ENCODE data around the gene CSNK1D.

The CSNK1D gene

DNA sequence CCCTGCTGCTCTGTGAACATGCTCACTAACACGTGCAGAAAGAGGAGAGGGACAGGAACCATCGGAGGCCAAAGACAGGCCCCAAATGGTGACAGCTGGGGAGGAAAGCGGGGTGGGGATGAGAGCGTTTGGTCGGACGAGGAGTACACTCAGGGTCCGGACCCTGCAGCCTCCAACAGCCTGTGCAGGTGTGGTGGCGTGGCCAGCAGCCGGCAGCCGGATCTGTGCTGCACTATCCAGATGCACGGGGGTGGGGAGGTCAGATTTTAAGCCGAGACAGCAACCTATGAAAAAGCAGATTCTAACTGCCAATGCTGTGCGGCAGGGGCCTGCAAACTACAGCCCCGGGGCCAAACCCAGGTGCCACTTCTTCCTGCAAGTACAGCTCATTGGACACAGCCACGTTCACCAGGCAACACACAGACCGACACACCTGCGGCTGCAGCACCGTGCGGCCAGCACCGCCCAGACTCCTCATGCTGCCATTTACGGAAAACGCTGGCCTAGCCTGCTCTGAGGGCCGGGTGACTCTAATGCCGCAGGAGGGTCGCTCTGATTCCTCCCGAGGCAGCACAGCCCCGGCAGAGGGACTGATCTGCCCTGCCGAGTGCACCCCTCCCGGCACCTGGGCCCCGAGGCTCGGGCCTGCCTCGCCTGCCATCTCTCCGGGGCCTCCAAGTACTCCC lies 23.5 kb downstream of the CSNK1D start:
- no peak for DNase-seq

DNA sequence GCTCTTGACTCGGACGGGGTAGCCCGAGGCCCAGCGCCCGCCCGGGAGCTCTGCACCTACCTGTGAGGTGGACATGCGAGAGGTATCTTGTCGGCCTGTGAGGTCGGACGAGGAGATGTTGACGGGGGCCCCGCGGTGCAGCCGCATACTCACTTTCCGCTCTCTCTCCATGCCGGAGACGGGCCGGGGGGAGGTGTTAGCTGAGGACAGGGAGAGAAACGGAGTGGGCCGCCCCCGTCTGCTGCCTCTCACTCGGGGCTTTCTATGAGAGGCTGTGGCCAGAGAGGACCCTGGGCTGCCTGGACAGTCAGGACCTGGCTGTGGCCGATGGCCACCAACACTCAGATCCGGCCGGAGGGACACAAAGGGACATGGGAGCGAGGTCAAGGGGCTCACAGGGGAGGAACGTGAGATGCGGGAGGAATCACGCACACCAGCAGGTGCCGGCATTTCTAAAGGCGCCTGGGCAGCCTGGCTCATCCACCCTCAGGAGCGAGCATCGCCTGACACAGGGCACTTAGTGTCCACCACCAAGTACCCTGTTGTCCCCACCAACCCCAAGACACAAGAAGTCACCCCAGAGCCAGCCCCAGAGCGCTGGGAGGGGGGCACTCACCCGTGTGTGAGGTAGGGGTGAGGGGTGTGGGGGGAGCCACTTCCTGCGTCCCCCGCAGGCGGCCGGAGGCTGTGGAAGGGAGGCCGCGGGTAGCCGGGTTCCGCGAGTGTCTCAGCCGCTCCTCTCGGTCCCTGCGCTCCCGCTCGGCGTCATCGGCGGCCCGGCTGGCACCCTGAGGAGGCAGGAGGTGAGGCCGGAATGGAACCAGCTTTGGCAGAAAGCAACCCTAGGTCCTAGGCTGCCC lies 24.5 kb downstream of the CSNK1D start:
- DNase-seq = no peak

DNA sequence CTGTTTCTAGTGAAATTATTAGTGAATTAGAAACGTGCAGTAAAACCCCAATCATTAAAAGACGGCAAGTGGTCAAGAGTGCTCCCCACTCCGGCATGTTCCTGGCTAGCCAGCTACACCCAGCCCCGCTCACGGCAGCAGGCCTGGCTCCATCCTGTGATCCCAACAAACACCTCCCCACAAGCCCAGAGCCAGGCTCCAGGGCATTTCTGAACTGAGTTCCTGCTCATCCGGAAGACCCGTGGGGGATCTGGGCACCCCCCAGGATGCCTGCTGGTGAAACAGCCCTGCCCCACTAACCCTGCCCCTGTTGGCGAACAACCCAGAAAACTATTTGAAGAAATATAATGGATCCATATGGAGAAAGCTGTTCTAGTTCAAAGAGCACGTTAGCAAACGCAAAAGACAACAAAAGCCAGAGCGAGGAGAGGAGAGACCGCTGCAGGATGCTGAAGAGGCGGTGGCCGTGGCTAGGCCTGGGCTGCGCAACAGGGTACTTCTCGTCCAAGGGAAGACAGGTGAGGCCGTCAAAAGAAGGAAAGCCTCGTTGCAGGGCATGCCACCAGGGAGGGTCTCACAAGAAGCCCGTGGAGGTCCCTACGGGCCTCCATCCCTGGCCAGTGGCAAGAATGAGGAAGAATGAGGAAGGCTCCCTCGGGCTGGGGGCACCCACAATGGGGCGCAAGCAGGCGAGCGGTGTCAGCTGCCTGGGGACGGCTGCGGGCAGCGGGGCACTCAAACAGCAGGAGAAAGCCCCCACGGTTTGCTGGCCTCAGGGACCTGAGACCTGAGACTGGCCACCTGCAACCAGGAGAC lies 25.4 kb downstream of the CSNK1D start:
- DNase-seq = no peak

DNA sequence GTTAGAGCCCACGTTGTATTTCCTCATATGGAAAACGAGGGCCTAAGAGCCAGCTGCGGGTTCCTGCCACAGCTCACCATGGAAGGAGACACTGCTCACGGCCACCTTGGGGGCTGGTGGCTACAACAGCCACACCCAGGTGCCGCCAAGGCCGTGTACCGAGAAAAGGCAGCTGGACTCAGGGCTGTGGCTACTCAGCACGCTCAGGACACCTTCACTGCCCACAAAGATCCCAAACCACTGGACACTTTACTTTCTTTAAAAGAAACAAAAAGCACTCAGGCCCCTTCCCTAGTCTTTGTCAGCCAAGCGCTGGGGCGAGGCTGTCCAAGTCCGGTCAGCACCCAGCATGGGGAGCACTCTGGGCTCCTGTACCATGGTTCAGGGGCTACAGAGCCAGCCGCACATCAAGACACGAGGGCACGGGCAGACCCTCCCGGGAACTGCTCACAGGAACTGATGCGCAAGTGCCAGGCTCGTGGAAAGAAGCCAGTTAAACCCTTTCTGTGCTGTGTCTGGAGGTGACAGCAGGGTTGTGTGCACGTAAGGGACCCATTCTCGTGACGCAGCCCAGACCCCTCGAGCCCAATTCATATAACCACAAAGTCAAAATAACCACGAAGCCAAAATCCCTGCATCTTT lies 26.2 kb downstream of the CSNK1D start:
- DNase-seq = no peak

DNA sequence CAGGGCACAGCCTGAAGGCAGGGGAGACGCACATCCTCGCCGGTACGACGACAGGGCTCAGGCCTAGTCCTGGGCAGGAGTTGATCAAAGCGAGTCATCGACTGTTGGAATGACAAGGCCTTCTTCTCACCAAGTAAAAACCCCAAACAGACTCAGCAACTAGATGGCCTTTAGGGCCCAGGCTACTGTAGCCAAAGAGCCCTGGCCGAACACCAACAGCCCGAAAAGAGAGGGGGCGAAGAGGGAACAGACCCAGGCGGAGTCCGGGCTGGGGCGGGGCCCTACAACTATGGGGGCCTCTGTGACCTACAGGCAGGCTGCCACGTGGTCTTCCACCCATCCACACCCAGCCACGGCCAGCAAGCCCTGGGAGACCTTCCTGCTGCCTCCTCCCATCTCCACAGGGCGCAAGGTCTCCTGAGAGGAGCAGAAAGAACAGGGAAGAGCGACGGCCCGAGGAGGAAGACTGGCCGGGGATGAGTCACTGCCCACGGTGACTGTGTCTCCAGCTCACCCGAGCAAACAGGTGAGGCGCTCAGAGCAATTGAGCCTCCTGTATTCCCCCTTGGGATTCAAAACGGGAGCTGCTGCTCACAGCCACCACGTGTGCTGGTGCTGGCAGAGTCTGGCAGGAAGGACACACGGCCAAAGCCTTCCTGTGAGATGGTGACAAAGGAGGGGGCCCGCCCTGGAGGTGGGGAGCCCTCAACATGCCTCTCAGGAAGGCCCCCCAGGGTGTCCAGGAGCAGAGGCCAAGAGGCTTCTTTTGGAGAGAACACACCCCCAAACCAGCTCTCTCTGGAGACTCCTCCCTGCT lies 26.9 kb downstream of the CSNK1D start:
- no peak for DNase-seq

DNA sequence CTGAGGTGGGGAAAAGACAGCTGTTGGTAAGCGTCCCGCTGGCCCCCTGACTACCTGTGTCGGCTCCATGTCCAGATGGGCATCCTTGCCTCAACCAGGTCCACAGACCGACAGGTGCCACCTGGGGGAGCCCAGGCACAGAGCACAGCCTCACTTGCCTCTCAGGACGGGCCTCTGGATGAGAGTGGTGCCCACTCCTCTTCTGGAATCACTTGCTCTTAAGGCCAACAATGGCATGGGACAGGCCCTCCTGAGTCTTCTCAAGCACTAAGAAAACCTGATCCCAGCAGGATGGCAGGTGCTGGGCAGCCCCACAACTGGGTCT lies 27.5 kb downstream of the CSNK1D start:
- no peak for DNase-seq

DNA sequence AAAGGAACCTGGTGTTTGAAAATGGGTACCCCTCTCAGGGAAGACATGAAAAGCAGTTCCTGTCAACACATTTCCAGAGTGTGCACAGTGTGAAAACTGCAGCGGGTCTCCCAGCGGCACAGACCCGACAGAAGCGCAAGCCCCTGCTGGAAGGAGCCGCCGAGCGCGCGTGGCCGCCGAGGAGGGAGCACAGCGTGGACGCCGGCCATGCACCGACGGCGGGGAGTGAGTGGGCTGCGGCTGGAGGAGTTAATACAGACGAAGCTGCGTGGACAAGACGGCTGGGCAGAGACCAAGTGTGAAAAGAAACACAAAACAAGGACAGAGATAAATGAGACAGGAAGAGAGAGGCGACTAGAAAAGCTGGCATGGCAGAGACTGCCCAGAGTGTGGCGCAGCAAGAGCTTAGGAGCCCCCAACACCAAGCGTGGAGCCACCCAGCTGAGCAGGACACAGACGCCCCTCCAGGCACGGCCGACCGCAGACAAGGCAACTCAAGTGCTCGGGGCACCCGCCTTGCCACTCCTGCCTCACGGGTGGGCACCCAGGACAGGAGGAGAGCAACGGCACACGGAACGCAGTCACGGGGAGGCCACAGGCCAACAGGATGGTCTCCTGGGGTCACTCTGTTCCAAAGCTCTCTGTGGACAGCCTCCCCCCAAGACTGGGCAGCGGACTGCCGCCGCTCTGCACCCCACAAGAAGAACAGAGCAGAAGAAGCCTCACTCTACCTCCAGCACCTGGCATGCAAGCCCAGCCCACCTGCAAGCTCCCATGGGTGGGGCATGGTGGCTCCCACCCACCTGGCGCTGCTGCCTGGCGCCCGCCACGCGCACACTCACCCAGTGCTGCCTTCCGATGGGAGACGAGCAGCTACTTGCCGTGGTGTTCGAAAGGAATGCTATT lies 28.1 kb downstream of the CSNK1D start:
- DNase-seq = no peak

DNA sequence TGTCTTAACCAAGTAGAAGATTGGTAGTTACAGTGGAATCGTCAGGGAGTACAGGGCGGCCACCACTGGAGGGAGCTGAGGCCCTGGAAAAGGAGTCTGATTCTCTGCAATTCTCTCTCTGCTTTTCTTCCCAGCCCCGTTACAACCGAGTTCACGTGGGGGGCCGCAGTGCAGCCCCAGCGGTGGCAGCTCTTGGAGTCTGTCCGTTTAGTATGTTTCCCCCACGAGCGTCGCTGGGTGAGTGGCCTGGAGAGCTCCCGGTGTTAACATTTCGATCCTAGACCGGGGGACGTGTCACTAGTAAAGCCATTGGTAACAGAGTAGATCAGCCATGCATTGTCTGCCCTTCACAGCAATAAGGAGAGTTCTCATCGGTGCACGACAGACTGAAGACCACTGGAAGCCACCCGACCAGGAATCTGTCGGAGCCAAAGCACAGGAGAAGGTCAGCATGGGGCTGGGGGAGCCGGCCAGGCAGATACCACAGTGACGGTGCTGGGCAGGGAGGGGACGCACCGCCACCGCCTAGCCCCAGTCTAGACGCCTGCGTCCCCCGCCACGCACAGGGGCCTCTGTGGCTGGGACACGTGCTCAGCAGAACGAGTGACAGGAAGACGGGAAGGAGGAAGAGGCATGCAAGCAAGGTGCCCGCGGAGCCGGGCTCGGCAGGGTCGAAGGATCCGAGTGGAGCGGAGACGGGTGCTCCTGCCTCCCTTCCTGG lies 28.9 kb downstream of the CSNK1D start:
- DNase-seq = no peak

DNA sequence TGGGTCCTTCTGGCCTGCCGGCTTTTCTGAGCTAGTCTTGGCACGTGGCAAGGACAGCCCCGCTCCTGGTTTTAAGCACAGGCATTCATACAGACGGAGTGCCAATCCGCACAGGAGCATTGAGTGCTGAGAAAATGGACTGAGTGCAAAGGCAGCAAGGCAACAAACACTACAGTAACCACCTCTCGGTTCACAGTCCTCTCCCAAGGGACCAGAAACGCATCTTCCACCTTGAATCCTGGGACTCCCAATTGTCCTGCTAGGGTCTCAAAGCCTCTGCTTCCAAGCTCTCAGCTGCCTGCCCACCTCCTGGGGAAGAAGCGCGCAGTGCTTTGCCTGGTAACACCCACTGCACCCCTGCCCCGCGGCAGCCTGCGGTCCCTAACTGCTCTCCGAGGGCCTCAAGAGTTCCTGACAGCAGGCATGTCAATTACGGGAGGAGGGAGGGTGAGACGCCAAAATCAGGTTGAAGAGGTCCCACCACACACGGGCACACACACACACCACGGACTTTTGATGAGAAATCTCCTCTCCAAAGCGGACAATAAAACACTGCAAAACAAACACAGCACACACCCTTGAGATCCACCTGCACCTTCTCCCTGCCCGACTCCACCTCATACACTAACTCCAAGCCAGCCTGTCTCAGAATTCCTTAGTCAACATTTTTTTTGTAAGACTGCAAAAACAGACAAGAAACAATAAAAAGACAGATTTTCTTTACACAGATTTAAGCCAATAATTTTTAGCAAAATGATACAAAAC lies 29.7 kb downstream of the CSNK1D start:
- DNase-seq = no peak

DNA sequence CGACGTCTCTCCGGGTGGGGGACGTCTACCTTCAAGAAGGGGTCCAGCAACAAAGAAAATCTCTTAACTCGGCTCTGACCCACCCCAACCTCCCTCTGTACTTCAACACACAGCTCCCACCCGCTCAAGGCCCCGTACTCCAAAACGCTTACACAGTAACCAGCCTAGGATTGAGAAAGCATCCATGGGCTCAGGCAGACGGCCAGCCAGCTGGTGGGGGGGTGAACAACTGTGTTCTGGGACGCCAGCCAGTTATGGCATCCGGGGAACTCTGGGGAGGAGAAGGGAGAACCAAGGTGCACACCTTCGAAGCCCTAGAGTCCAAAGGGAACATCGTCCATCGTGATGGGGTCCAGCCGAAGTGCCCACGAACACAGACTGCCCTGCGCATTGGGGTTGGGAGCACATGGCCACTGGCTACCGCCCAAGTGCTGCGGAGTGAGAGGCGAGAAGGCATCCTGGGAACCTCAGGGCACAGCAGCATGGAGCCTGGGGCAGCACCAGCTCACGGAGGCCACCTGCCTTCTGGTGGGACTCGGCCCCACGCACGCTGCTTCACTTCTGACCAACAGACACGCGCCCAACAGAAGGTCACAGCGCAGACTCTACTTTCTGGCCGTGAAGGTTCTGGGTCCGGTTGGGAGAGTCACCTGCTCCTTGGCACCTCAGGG lies 30.4 kb downstream of the CSNK1D start:
- DNase-seq = no peak

DNA sequence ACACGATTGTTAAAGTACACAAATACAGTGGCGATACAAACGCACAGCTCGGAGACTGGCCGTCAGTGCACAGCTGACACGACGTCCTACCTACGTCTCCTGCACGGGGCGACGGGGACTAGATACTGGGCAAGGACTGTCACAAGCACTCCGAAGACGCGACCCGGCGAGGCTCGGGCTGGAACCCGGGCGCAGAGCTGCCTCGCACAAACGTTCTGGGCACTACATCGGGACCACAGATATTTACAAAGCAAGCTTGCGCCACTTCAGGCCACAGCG lies 30.9 kb downstream of the CSNK1D start:
- no peak for DNase-seq

DNA sequence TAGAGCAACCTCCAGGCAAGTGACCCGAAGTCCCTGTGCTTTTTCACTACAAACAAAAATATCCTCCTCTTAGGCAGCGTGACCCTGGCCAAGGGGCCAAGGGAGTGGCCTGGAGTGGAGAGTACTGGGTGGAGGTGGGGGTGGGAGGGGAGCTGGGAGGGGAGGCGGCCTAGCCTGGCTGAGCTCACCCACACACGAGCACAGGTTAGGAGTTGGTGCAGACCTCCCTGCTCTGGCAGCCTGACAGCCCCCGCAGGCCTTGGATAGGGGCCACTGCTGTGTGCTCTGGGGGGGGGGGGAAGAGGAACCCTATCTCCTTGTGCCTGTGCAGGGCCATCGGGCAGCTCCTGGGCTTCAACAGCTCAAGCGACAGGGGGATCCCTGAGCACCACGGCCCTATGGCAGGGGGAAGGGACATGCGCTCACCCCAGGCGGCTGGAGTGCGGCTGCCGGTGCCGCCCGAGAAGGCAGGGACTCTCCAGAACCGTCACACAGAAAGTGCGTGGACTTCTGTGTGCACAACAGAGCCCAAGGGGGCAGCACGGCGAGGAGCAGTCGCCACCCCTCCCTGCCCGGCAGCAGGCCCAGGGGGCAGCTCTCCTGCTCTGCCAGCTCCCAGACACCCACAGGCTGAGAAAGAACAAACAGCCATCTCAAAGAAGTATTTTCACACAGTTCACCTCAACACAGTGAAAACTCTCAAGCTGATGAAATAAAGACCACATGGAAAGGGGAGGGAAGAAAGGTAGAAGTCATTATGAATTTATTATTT lies 31.4 kb downstream of the CSNK1D start:
- no peak for DNase-seq

DNA sequence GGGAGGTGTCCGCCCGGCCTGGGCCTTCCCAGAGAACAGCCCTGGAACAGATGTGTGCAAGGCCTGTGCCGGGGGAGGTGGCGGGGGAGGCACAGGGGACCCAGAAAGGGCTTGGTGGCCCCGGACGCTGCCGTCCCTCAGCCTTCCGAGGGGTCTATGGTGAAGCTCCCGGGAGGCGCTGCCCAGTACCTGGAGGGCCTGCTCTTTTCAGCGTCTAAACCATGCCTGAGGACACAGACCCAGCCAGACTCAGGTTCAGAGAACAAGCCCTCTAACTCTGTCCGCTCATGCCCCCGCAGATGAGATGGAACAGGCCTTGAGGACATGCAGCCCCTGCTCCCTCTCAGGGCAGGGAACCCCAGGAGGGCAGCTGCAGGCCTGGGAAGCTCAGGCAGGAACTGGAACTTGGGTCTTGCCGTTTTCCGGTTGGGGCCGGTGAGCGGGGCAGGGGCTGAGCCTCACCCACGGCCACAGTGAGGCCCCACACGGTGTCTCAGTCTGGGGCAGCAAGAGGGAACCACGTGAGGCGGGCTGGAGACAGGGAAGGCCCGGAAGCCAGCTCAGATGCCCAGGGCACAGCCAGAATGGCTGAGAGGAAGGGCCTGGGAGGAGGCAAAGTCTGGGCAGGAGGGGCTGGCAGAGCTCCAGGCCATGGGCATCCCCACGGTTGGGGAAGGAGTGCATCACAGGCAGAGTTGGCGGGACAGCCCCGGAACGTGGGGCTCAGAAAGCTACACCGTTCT lies 32.1 kb downstream of the CSNK1D start:
- DNase-seq = no peak

DNA sequence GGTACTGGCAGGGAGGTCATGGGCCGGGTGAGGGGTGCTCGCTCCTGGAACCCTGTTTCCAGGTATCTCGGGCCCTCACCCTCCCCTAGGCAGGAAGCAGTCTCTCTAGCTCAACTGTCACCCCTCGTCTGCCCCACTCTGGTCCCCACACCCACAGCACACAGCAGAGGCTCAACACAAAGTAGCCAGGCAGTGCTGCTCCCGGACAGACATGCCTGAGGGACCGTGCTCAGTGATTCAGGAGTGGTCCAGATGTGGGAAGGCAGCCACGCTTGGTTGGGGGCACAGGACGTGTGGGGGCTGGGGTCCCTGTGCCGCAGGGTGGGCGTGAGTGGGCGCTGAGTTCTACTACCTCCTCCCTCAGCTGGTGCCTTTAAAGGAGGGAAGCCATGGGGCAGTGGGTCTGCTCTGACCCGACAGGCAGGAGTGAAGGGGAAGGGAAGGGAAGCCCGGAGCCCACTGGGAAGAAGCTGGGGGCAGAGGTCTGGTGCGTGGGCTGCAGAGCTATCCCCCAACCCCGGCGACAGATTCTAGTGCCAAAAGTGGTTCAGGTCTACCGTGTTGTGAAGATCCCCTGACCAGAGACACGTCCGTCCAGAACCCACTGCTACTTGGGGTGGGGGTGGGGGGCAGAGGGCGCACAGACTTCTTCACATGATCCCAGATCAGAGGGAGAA lies 32.9 kb downstream of the CSNK1D start:
- DNase-seq = no peak

DNA sequence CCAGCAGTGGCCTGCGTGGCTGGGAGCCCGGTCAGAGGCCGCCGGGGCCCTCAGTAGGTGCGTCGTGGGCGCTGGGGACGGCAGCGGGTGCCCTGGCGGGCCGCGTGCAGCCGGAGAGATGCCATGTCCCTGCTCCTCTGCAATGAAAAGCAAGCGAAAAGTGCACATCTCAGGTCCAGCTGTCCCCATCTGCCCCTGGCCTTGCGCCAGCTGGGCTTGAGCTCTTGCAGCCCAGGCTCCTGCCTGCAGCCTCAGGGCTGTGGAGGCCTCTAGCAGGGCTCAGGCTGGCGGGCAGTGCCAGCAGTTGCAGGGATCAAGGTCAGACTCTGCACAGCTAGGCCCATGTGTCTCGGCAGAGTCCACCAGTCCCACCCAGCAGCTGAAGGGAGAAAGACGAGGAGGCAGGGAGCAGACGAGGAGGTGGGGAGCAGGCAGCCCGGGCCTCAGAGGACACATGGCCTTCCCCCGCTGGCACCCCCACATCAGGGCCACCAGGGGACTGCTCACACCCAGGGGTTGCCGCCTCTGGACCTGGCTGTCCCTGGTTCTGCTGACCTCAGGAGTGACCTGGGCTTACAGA lies 33.5 kb downstream of the CSNK1D start:
- no peak for DNase-seq

DNA sequence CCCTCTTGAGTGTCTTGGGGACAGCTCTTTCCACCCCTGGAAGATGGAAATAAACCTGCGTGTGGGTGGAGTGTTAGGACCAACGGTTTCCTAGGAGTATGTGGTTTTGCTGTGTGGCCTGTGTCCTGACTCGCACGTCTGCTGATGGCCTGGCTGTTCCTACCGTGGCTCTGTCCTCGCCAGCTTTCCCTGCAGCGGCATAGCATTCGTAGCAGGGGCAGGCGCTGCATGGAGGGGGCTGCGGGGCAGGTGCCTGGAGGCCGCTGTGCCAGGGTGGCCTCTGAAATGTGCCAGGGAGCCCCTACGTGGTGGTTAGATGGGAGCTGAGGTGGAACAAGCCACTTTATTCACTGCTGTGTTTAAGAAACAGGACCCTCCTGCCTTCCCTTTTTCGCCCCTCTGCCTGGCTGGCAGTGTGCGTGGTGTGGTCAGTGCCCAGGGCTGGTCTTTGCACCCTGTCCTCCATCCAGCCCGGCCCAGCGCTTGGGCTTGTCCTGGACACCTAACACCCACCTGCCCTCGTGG lies 34.0 kb downstream of the CSNK1D start:
- DNase-seq = no peak

Data from activated T-cell treated with anti-CD3 and anti-CD28 coated beads for 4 hours (primary cell).